Esophagus muscularis mucosa (tissue), 3 donors: ENCODE measurements around the gene PLD5.

ENCODE experiments used
- CTCF ChIP-seq, 3 experiments: fragments of 200-600 bp in 2 of 3; fragments of 450-650 bp in 1 of 3; sonication (generic) in 2 of 3; IDR thresholded peaks; one replicate each; pipeline ENCODE4 v1.5.1; 2017 to 2019; ENCODE audit warnings: antibody characterized with exemption in 3 of 3, mild to moderate bottlenecking in 2 of 3, moderate library complexity in 1 of 3
- POLR2A ChIP-seq: fragments of 450-650 bp; IDR thresholded peaks from one replicate; pipeline ENCODE4 v1.6.1; 2017; ENCODE audit warnings: antibody characterized with exemption, moderate library complexity, mild to moderate bottlenecking, low read depth

GRCh38 chr1:242100921-242101320 lies 423.6 kb downstream of the PLD5 start:
- TF ChIP-seq POLR2A (no peak), CTCF (IDR thresholded peaks at IDR 0.05) (no peak)
